H9 (cell line): Measurements from ENCODE around the gene WFIKKN1. TPM values are rescaled to one million over a fixed set of nuclear protein-coding genes. Genes with fewer than 3 reads are reported as not detected.

Experiments used
- DNase-seq: peaks from one replicate; pipeline ENCODE4 v3.0.0-alpha.2; 2017
- H2AFZ ChIP-seq: one replicate; pipeline ENCODE4 v1.6.1; 2013; ENCODE audit warnings: mild to moderate bottlenecking, low read length, control low read depth, moderate library complexity
- H2AK5ac ChIP-seq: 2 replicates; pipeline ENCODE4 v1.6.1; 2013; ENCODE audit warnings: low read length, control low read depth, mixed read lengths; ENCODE audit not compliant: insufficient read length
- H2BK120ac ChIP-seq: one replicate; pipeline ENCODE4 v1.6.1; 2013; ENCODE audit warnings: low read depth, mild to moderate bottlenecking, low read length, control low read depth, inconsistent platforms; ENCODE audit not compliant: poor library complexity, severe bottlenecking
- H2BK12ac ChIP-seq: 2 replicates; pipeline ENCODE4 v1.6.1; 2013; ENCODE audit warnings: low read length, control low read depth, mixed read lengths, low read depth; ENCODE audit not compliant: insufficient read length
- H2BK15ac ChIP-seq: 2 replicates; pipeline ENCODE4 v1.6.1; 2013; ENCODE audit warnings: low read depth, low read length, control low read depth
- H2BK20ac ChIP-seq: one replicate; pipeline ENCODE4 v1.6.1; 2013; ENCODE audit warnings: low read depth, mild to moderate bottlenecking, low read length, control low read depth, inconsistent platforms; ENCODE audit not compliant: poor library complexity, severe bottlenecking
- H2BK5ac ChIP-seq: 2 replicates; pipeline ENCODE4 v1.6.1; 2013; ENCODE audit warnings: low read length, control low read depth, mixed read lengths; ENCODE audit not compliant: insufficient read length
- H3K14ac ChIP-seq: 2 replicates; pipeline ENCODE4 v1.6.1; 2013; ENCODE audit warnings: low read length, control low read depth; ENCODE audit not compliant: insufficient read depth
- H3K18ac ChIP-seq: 2 replicates; pipeline ENCODE4 v1.6.1; 2013; ENCODE audit warnings: low read depth, mild to moderate bottlenecking, mixed read lengths, low read length, control low read depth; ENCODE audit not compliant: insufficient read length
- H3K23ac ChIP-seq: 2 replicates; pipeline ENCODE4 v1.6.1; 2013; ENCODE audit warnings: low read length, control low read depth, mixed read lengths, low read depth; ENCODE audit not compliant: insufficient read length
- H3K23me2 ChIP-seq: 2 replicates; pipeline ENCODE4 v1.6.1; 2013; ENCODE audit warnings: low read depth, mild to moderate bottlenecking, mixed read lengths, low read length, control low read depth; ENCODE audit not compliant: insufficient read length, poor library complexity, severe bottlenecking
- H3K27ac ChIP-seq: 2 replicates; pipeline ENCODE4 v1.5.1; 2013; ENCODE audit warnings: low read length, control low read depth, mixed read lengths, low read depth; ENCODE audit not compliant: insufficient read length
- H3K27me3 ChIP-seq: 2 replicates; pipeline ENCODE4 v1.6.1; 2013; ENCODE audit warnings: low read length, control low read depth, inconsistent platforms; ENCODE audit not compliant: insufficient read depth
- H3K4ac ChIP-seq: 2 replicates; pipeline ENCODE4 v1.6.1; 2013; ENCODE audit warnings: low read depth, mild to moderate bottlenecking, control low read depth, inconsistent platforms, low read length, moderate library complexity
- H3K4me1 ChIP-seq: 2 replicates; pipeline ENCODE4 v1.6.1; 2013; ENCODE audit warnings: low read length, control low read depth, inconsistent platforms; ENCODE audit not compliant: insufficient read depth
- H3K4me2 ChIP-seq: 2 replicates; pipeline ENCODE4 v1.6.1; 2013; ENCODE audit warnings: low read length, control low read depth, mixed read lengths; ENCODE audit not compliant: insufficient read length, insufficient read depth
- H3K56ac ChIP-seq: 2 replicates; pipeline ENCODE4 v1.6.1; 2013; ENCODE audit warnings: low read depth, mild to moderate bottlenecking, mixed read lengths, low read length, control low read depth; ENCODE audit not compliant: insufficient read length
- H3K79me1 ChIP-seq: 2 replicates; pipeline ENCODE4 v1.6.1; 2013; ENCODE audit warnings: low read depth, mild to moderate bottlenecking, moderate library complexity, low read length, control low read depth, inconsistent platforms; ENCODE audit not compliant: insufficient read depth, poor library complexity, severe bottlenecking
- H3K79me2 ChIP-seq: 2 replicates; pipeline ENCODE4 v1.6.1; 2013; ENCODE audit warnings: low read length, control low read depth, inconsistent platforms; ENCODE audit not compliant: insufficient read depth
- H3K9ac ChIP-seq: 2 replicates; pipeline ENCODE4 v1.6.1; 2013; ENCODE audit warnings: low read length, control low read depth, mixed read lengths; ENCODE audit not compliant: insufficient read length; ENCODE audit errors: extremely low read depth
- H3K9me3 ChIP-seq: one replicate; pipeline ENCODE4 v1.6.1; 2013; ENCODE audit warnings: low read depth, low read length, inconsistent platforms; ENCODE audit not compliant: control insufficient read depth
- H3T11ph ChIP-seq: one replicate; pipeline ENCODE4 v1.6.1; 2013; ENCODE audit warnings: mild to moderate bottlenecking, low read length, control low read depth, inconsistent platforms
- H4K20me1 ChIP-seq: one replicate; pipeline ENCODE4 v1.6.1; 2013; ENCODE audit not compliant: control insufficient read depth, insufficient read length, insufficient read depth
- H4K5ac ChIP-seq: 2 replicates; pipeline ENCODE4 v1.6.1; 2013; ENCODE audit warnings: low read depth, mild to moderate bottlenecking, mixed read lengths, low read length, control low read depth; ENCODE audit not compliant: insufficient read length
- H4K8ac ChIP-seq: replicated peaks from 2 replicates; pipeline ENCODE4 v1.6.1; 2013; ENCODE audit warnings: low read length, control low read depth, mixed read lengths, low read depth; ENCODE audit not compliant: insufficient read length
- H4K91ac ChIP-seq: 2 replicates; pipeline ENCODE4 v1.6.1; 2013; ENCODE audit warnings: low read depth, mild to moderate bottlenecking, moderate library complexity, mixed read lengths, low read length, control low read depth; ENCODE audit not compliant: insufficient read length
- H3K27ac Mint-ChIP-seq, 3 experiments: 2 replicates in 2 of 3; 3 replicates in 1 of 3; pipeline ENCODE4 v1.8.0; 2020 to 2021; ENCODE audit warnings: mixed read lengths in 3 of 3, mild to moderate bottlenecking in 1 of 3, moderate library complexity in 1 of 3
- H3K27me3 Mint-ChIP-seq: 2 replicates; pipeline ENCODE4 v1.8.0; 2021; ENCODE audit warnings: low read depth, mild to moderate bottlenecking, moderate library complexity, mixed read lengths
- H3K36me3 Mint-ChIP-seq, 3 experiments: 2 replicates in 2 of 3; 3 replicates in 1 of 3; pipeline ENCODE4 v1.8.0; 2020 to 2021; ENCODE audit warnings: low read depth in 3 of 3, mixed read lengths in 3 of 3; ENCODE audit not compliant: insufficient read depth in 1 of 3
- H3K4me1 Mint-ChIP-seq, 2 experiments: 2 replicates each; pipeline ENCODE4 v1.8.0; 2020; ENCODE audit warnings: mixed read lengths in 2 of 2
- H3K4me3 Mint-ChIP-seq, 2 experiments: 2 replicates in 1 of 2; 3 replicates in 1 of 2; pipeline ENCODE4 v1.8.0; 2020 to 2021; ENCODE audit warnings: mild to moderate bottlenecking in 2 of 2, mixed read lengths in 2 of 2, moderate library complexity in 1 of 2
- H3K9me3 Mint-ChIP-seq, 2 experiments: 2 replicates in 1 of 2; 3 replicates in 1 of 2; pipeline ENCODE4 v1.8.0; 2020; ENCODE audit warnings: mild to moderate bottlenecking in 2 of 2, mixed read lengths in 2 of 2, moderate library complexity in 1 of 2
- WGBS: extraction: QIAGEN DNeasy Blood & Tissue Kit; methylation state at CpG from one replicate; pipeline ENCODE4 v1.1.7; 2013; ENCODE audit warnings: missing lambda C conversion rate, low lambda C conversion rate, mixed read lengths; ENCODE audit not compliant: insufficient read length; ENCODE audit errors: extremely low coverage; 5-methylcytosine and 5-hydroxymethylcytosine counted together
- total RNA-seq: library from RNA; stranded (reverse); gene quantifications from 2 replicates; pipeline ENCODE4 v1.2.1, GENCODE V29; 2021
- TF ChIP-seq, protein P1 (sequence below): fragments of 200-600 bp; sonication (generic); conservative IDR thresholded peaks from 3 replicates; pipeline ENCODE4 v1.8.0; 2021; ENCODE audit warnings: antibody characterized with exemption, mild to moderate bottlenecking

The WFIKKN1 gene
- total RNA-seq, 1 experiment from 2014 or later, result 8.3 TPM

- Mint-ChIP-seq H3K27me3 (no peaks in the 10 kb centered on the region), H3K27ac (peak overlapping the region in 1 of 3 experiments; percentile 49; a peak in 1 of 7 replicates), H3K4me3 (no peak overlapping the region), H3K36me3 (peaks cover 0 to 10% (median 0%) of the 10 kb centered on the region in 3 experiments; a peak in 3 of 7 replicates), H3K9me3 (no peaks in the 10 kb centered on the region), H3K4me1 (peaks cover 16 to 48% of the 10 kb centered on the region in 2 experiments)
- Histone ChIP-seq H4K20me1 (no peaks in the 10 kb centered on the region), H4K91ac (no peak overlapping the region), H3K18ac (no peak overlapping the region), H3K79me1 (no peaks in the 10 kb centered on the region), H3K4me1 (no peaks in the 10 kb centered on the region; the same call in 1 of the 2 replicates), H2BK5ac (no peak overlapping the region), H3K4me2 (no peak overlapping the region), H3K79me2 (no peaks in the 10 kb centered on the region), H4K8ac (no peak overlapping the region), H2BK120ac (no peak overlapping the region), H3K4ac (no peak overlapping the region), H3K23ac (no peak overlapping the region), H3K56ac (no peak overlapping the region), H2BK15ac (no peak overlapping the region), H3T11ph (no peak overlapping the region), H2AFZ (no peak overlapping the region), H3K27me3 (no peaks in the 10 kb centered on the region), H2AK5ac (no peak overlapping the region), H2BK20ac (no peak overlapping the region), H3K9ac (no peak overlapping the region), H3K27ac (no peak overlapping the region), H3K14ac (no peak overlapping the region; the same call in 1 of the 2 replicates), H4K5ac (no peak overlapping the region), H3K9me3 (no peaks in the 10 kb centered on the region), H3K23me2 (peaks cover 8% of the 10 kb centered on the region), H2BK12ac (no peak overlapping the region)
- TF ChIP-seq, protein P1, sequence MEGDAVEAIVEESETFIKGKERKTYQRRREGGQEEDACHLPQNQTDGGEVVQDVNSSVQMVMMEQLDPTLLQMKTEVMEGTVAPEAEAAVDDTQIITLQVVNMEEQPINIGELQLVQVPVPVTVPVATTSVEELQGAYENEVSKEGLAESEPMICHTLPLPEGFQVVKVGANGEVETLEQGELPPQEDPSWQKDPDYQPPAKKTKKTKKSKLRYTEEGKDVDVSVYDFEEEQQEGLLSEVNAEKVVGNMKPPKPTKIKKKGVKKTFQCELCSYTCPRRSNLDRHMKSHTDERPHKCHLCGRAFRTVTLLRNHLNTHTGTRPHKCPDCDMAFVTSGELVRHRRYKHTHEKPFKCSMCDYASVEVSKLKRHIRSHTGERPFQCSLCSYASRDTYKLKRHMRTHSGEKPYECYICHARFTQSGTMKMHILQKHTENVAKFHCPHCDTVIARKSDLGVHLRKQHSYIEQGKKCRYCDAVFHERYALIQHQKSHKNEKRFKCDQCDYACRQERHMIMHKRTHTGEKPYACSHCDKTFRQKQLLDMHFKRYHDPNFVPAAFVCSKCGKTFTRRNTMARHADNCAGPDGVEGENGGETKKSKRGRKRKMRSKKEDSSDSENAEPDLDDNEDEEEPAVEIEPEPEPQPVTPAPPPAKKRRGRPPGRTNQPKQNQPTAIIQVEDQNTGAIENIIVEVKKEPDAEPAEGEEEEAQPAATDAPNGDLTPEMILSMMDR, result no peak
- peak; percentile 36 for DNase-seq
- WGBS, result no CpG with 5 or more reads among the region's 29 CpGs
Observed at GRCh38 chr16:626787-627453, 3.9 kb upstream of the WFIKKN1 start.
